DOHH2 (cell line): ENCODE measurements around the gene FAM234A.

Source experiments
- CTCF ChIP-seq: fragments of 200-600 bp; sonication (generic); IDR thresholded peaks from one replicate; pipeline ENCODE4 v1.5.1; 2014; ENCODE audit warnings: antibody characterized with exemption, mild to moderate bottlenecking, low read depth, low read length; ENCODE audit not compliant: poor library complexity, severe bottlenecking
- EZH2phosphoT487 ChIP-seq: fragments of 200-600 bp; sonication (generic); IDR thresholded peaks from 2 replicates; pipeline ENCODE4 v1.6.1; 2017; ENCODE audit warnings: borderline replicate concordance, mild to moderate bottlenecking, antibody characterized with exemption, low read length, moderate library complexity, mixed read lengths

GRCh38 chr16:281660-282255, 47.1 kb downstream of the FAM234A start:
- no peak for TF ChIP-seq CTCF
- no peak for TF ChIP-seq EZH2phosphoT487
